Skeletal muscle cell (primary cell): ENCODE data around the gene CLDN2.
A peak's percentile ranks its signal among the peaks of the same experiment; 100 is the strongest.

Experiments used
- DNase-seq: peaks from one replicate; pipeline ENCODE4 v3.0.0-alpha.2; 2010; ENCODE audit warnings: low read depth
- H3K4me3 ChIP-seq: 2 replicates; pipeline ENCODE4 v1.5.1; 2011; ENCODE audit warnings: low read depth, mild to moderate bottlenecking, control low read depth, low read length, moderate library complexity

The CLDN2 gene

GRCh38 chrX:106917830-106918500 lies 2.2 kb upstream of the CLDN2 start:
- no peak overlapping the region for H3K4me3 ChIP-seq
- DNase-seq = peak; percentile 68

GRCh38 chrX:106921637-106922036 lies 1.4 kb downstream of the CLDN2 start:
- no peak overlapping the region for H3K4me3 ChIP-seq
- no peak for DNase-seq

- H3K4me3 ChIP-seq = no peak overlapping the region
- no peak for DNase-seq
Measured at GRCh38 chrX:106927023-106927422, 6.8 kb downstream of the CLDN2 start.

GRCh38 chrX:106927700-106928099 lies 7.5 kb downstream of the CLDN2 start:
- H3K4me3 ChIP-seq = no peak overlapping the region
- no peak for DNase-seq

- DNase-seq = no peak
- no peak overlapping the region for H3K4me3 ChIP-seq
Measured at GRCh38 chrX:106928227-106928626, 8.0 kb downstream of the CLDN2 start.

GRCh38 chrX:106931831-106932491 lies 11.8 kb downstream of the CLDN2 start:
- no peak for DNase-seq
- H3K4me3 ChIP-seq = no peak overlapping the region

GRCh38 chrX:106932492-106932923 lies 12.3 kb downstream of the CLDN2 start:
- H3K4me3 ChIP-seq = no peak overlapping the region
- DNase-seq = no peak

- no peak overlapping the region for H3K4me3 ChIP-seq
- no peak for DNase-seq
Measured at GRCh38 chrX:106932960-106933537, 12.8 kb downstream of the CLDN2 start.

- DNase-seq = no peak
- H3K4me3 ChIP-seq = no peak overlapping the region
Measured at GRCh38 chrX:106933538-106933961, 13.3 kb downstream of the CLDN2 start.

GRCh38 chrX:106935175-106935574 lies 15.0 kb downstream of the CLDN2 start:
- no peak for DNase-seq
- no peak overlapping the region for H3K4me3 ChIP-seq

- no peak for DNase-seq
Measured at GRCh38 chrX:106936246-106936645, 16.0 kb downstream of the CLDN2 start.

GRCh38 chrX:106939566-106939965 lies 19.4 kb downstream of the CLDN2 start:
- DNase-seq = no peak
- no peak overlapping the region for H3K4me3 ChIP-seq

More at GRCh38 chrX:106936246-106936645, 16.0 kb downstream of the CLDN2 start:
- H3K4me3 ChIP-seq = no peak overlapping the region

- no peak overlapping the region for H3K4me3 ChIP-seq
- no peak for DNase-seq
Measured at GRCh38 chrX:106940068-106940467, 19.9 kb downstream of the CLDN2 start.

- DNase-seq = no peak
- no peak overlapping the region for H3K4me3 ChIP-seq
Measured at GRCh38 chrX:106946464-106946863, 26.3 kb downstream of the CLDN2 start.

GRCh38 chrX:106948641-106949040 lies 28.4 kb downstream of the CLDN2 start:
- no peak overlapping the region for H3K4me3 ChIP-seq
- DNase-seq = no peak

GRCh38 chrX:106949366-106949765 lies 29.2 kb downstream of the CLDN2 start:
- H3K4me3 ChIP-seq = no peak overlapping the region
- no peak for DNase-seq

- DNase-seq = no peak
- no peak overlapping the region for H3K4me3 ChIP-seq
Measured at GRCh38 chrX:106950381-106950780, 30.2 kb downstream of the CLDN2 start.

GRCh38 chrX:106951230-106951629 lies 31.0 kb downstream of the CLDN2 start:
- no peak for DNase-seq
- H3K4me3 ChIP-seq = no peak overlapping the region

GRCh38 chrX:106952089-106952488 lies 31.9 kb downstream of the CLDN2 start:
- no peak overlapping the region for H3K4me3 ChIP-seq
- DNase-seq = no peak

GRCh38 chrX:106952538-106952937 lies 32.3 kb downstream of the CLDN2 start:
- no peak overlapping the region for H3K4me3 ChIP-seq
- DNase-seq = no peak

GRCh38 chrX:106952988-106953387 lies 32.8 kb downstream of the CLDN2 start:
- no peak for DNase-seq
- no peak overlapping the region for H3K4me3 ChIP-seq
